Upper lobe of left lung (tissue), 6 donors: ENCODE data around the gene GUK1. TPM values are rescaled to one million over a fixed set of nuclear protein-coding genes. Genes with fewer than 3 reads are reported as not detected.
"Not testable (repeated sequence)": the region's sequence is repeated elsewhere in the genome, so short reads cannot be mapped to it uniquely, and the experiment has no call there.

Experiments
- ATAC-seq, 2 donors: fragments of 200-7000 bp; cut with Tn5 transposase; one replicate each; pipeline ENCODE4 v1.9.1; 2022; ENCODE audit warnings: mild to moderate bottlenecking in 2 of 2, moderate library complexity in 2 of 2; ENCODE audit not compliant: low FRiP score in 2 of 2
- DNase-seq, 2 donors: peaks; one replicate each; pipeline ENCODE4 v3.0.0-alpha.2; 2019 to 2020
- H3K27ac ChIP-seq, 4 donors: fragments of 200-600 bp; sonication (generic); one replicate each; pipeline ENCODE4 v1.5.1; 2016 to 2019
- H3K27me3 ChIP-seq, 4 donors: fragments of 200-600 bp; sonication (generic); one replicate each; pipeline ENCODE4 v1.5.1; 2017 to 2019
- H3K36me3 ChIP-seq, 4 donors: fragments of 200-600 bp; sonication (generic); one replicate each; pipeline ENCODE4 v1.5.1; 2016 to 2019
- H3K4me1 ChIP-seq, 4 donors: fragments of 200-600 bp; sonication (generic); one replicate each; pipeline ENCODE4 v1.5.1; 2018 to 2019
- H3K4me3 ChIP-seq, 4 donors: fragments of 200-600 bp; sonication (generic); one replicate each; pipeline ENCODE4 v1.5.1; 2017 to 2019; ENCODE audit warnings: mild to moderate bottlenecking in 2 of 4, moderate library complexity in 1 of 4
- H3K9me3 ChIP-seq, 4 donors: fragments of 200-600 bp; sonication (generic); one replicate each; pipeline ENCODE4 v1.5.1; 2018 to 2019
- CTCF ChIP-seq, 6 experiments: fragments of 450-650 bp in 4 of 6; fragments of 200-600 bp in 2 of 6; sonication (generic) in 2 of 6; IDR thresholded peaks; one replicate each; pipeline ENCODE4 v1.5.1; 2016 to 2019; ENCODE audit warnings: antibody characterized with exemption in 6 of 6
- EP300 ChIP-seq, 4 donors: sonication (generic); formaldehyde crosslinking; IDR thresholded peaks; one replicate each; pipeline ENCODE4 v1.5.1; 2017; ENCODE audit warnings: antibody characterized with exemption in 4 of 4, control low read depth in 2 of 4
- POLR2A ChIP-seq, 4 donors: fragments of 450-650 bp; IDR thresholded peaks; one replicate each; pipeline ENCODE4 v1.5.1; 2016 to 2017; ENCODE audit warnings: antibody characterized with exemption in 4 of 4, mild to moderate bottlenecking in 2 of 4
- POLR2AphosphoS5 ChIP-seq, 2 donors: sonication (generic); formaldehyde crosslinking; IDR thresholded peaks; one replicate each; pipeline ENCODE4 v1.5.1; 2017; ENCODE audit warnings: antibody characterized with exemption in 2 of 2
- WGBS, 2 donors: methylation state at CpG; one replicate each; pipeline ENCODE4 v1.1.5; 2017 to 2018; 5-methylcytosine and 5-hydroxymethylcytosine counted together
- total RNA-seq, 6 donors: library from RNA; depleted of rRNA in 4 of 6; stranded (reverse); fragments of >200 nt in 4 of 6; gene quantifications; one replicate each; pipeline versions ENCODE4 v1.1.0 to v1.2.1, GENCODE V29; 2016 to 2021
- donor health status: DM: no; HTN: no; CAD: no; lungs with moderate emphysema.
- donor health status: DM: no; HTN: yes; CAD: no; lungs with severe emphysema.

The GUK1 gene
- total RNA-seq, 6 donors from 2014 or later: 198 to 385 (median 269) TPM

- Histone ChIP-seq H3K4me1 (peaks cover 9 to 24% (median 18%) of the 10 kb centered on the region in 4 donors), H3K36me3 (no peaks in the 10 kb centered on the region), H3K27me3 (no peaks in the 10 kb centered on the region), H3K4me3 (no peak overlapping the region), H3K9me3 (no peaks in the 10 kb centered on the region), H3K27ac (peak overlapping the region in 2 of 4 donors; percentile 64 to 86)
- TF ChIP-seq CTCF (IDR thresholded peaks at IDR 0.05) (no peak), EP300 (IDR thresholded peaks at IDR 0.05) (no peak), POLR2A (IDR thresholded peaks at IDR 0.05) (no peak), POLR2AphosphoS5 (IDR thresholded peaks at IDR 0.05) (no peak)
- WGBS, 2 donors: 80 to 89% methylated on average over 25 of the region's 32 CpGs
- no peak for DNase-seq
- no peak for ATAC-seq
Measured at GRCh38 chr1:228182296-228183030, 42.4 kb downstream of the GUK1 start.

- Histone ChIP-seq H3K4me1 (peaks cover 0 to 14% (median 9%) of the 10 kb centered on the region in 4 donors), H3K27me3 (no peaks in the 10 kb centered on the region), H3K4me3 (no peak overlapping the region), H3K9me3 (no peaks in the 10 kb centered on the region), H3K36me3 (no peaks in the 10 kb centered on the region), H3K27ac (peak overlapping the region in 1 of 4 donors; percentile 35)
- DNase-seq: no peak
- ATAC-seq: no peak
- 82 to 83% methylated on average over 7 of the region's 7 CpGs for WGBS, 2 donors
- TF ChIP-seq CTCF (IDR thresholded peaks at IDR 0.05) (no peak), POLR2AphosphoS5 (IDR thresholded peaks at IDR 0.05) (no peak), POLR2A (IDR thresholded peaks at IDR 0.05) (no peak), EP300 (IDR thresholded peaks at IDR 0.05) (no peak)
Measured at GRCh38 chr1:228184152-228184551, 44.1 kb downstream of the GUK1 start.

- no peaks in the 10 kb centered on the region for H3K36me3 ChIP-seq
- TF ChIP-seq POLR2AphosphoS5 (IDR thresholded peaks at IDR 0.05): no peak
- no peak for TF ChIP-seq EP300 (IDR thresholded peaks at IDR 0.05)
- TF ChIP-seq POLR2A (IDR thresholded peaks at IDR 0.05): no peak
- TF ChIP-seq CTCF (IDR thresholded peaks at IDR 0.05): no peak
- H3K4me3 ChIP-seq: no peak overlapping the region
- 76 to 78% methylated on average over 11 of the region's 11 CpGs for WGBS, 2 donors
- no peaks in the 10 kb centered on the region for H3K9me3 ChIP-seq
- H3K27me3 ChIP-seq: no peaks in the 10 kb centered on the region
- peaks cover 0 to 14% (median 6%) of the 10 kb centered on the region in 4 donors for H3K4me1 ChIP-seq
- H3K27ac ChIP-seq: no peak overlapping the region
- no peak for ATAC-seq
- DNase-seq: no peak
Measured at GRCh38 chr1:228185641-228185965, 45.5 kb downstream of the GUK1 start.

GRCh38 chr1:228188249-228188648, 48.2 kb downstream of the GUK1 start:
- not testable (repeated sequence) for H3K27me3 ChIP-seq, H3K4me3 ChIP-seq, ATAC-seq, DNase-seq, H3K9me3 ChIP-seq, H3K27ac ChIP-seq, H3K36me3 ChIP-seq
- 92 to 95% methylated on average over 2 of the region's 2 CpGs for WGBS, 2 donors
- peaks cover 0 to 15% (median 6%) of the 10 kb centered on the region in 4 donors for H3K4me1 ChIP-seq

- WGBS, 2 donors: 81 to 91% methylated on average over 14 of the region's 14 CpGs
- peaks cover 0 to 15% (median 6%) of the 10 kb centered on the region in 4 donors for H3K4me1 ChIP-seq
- TF ChIP-seq CTCF (IDR thresholded peaks at IDR 0.05) (no peak), POLR2AphosphoS5 (IDR thresholded peaks at IDR 0.05) (no peak), EP300 (IDR thresholded peaks at IDR 0.05) (no peak), POLR2A (IDR thresholded peaks at IDR 0.05) (no peak)
- H3K36me3 ChIP-seq: no peaks in the 10 kb centered on the region
- H3K27ac ChIP-seq: no peak overlapping the region
- H3K27me3 ChIP-seq: no peaks in the 10 kb centered on the region
- ATAC-seq (no peak), DNase-seq (no peak)
- H3K4me3 ChIP-seq: no peak overlapping the region
- no peaks in the 10 kb centered on the region for H3K9me3 ChIP-seq
Measured at GRCh38 chr1:228190182-228190581, 50.1 kb downstream of the GUK1 start.
